Endothelial cell of umbilical vein (primary cell): ENCODE data around the gene SYTL4. TPM values are rescaled to one million over a fixed set of nuclear protein-coding genes. Genes with fewer than 3 reads are reported as not detected.

ENCODE experiments used
- BruUV-seq: library from RNA; stranded (reverse); fragments of 400-500 nt; replicated peaks from 2 replicates; lab custom pipeline; 2021; lab: Mats Ljungman, UMichigan
- CTCF ChIA-PET: fragments of 300-600, 350-600 bp; sonication (Branson Sonifier 250); formaldehyde crosslinking; loops from one replicate; lab custom pipeline; 2021; ENCODE audit warnings: antibody characterized with exemption, inconsistent platforms; lab: Charles Lee
- POLR2A ChIA-PET: fragments of 300-600, 350-600 bp; sonication (Branson Sonifier 250); formaldehyde crosslinking; loops from one replicate; lab custom pipeline; 2021; ENCODE audit warnings: antibody characterized with exemption, inconsistent platforms; lab: Charles Lee
- DNase-seq: peaks from one replicate; pipeline ENCODE4 v3.0.0-alpha.2; 2011; ENCODE audit warnings: low read depth, low spot score
- FAIRE-seq: peaks from 2 replicates; lab custom pipeline; 2011; peaks lifted over from hg19 to GRCh38; lab: Jason Lieb, UNC
- H2AFZ ChIP-seq: 2 replicates; pipeline ENCODE4 v1.6.0; 2012; ENCODE audit warnings: low read depth, low read length, control low read depth, inconsistent platforms
- H3K27ac ChIP-seq: 2 replicates; pipeline ENCODE4 v1.5.1; 2011; ENCODE audit warnings: low read depth, mild to moderate bottlenecking, control low read depth, low read length, moderate library complexity; ENCODE audit not compliant: insufficient read depth
- H3K27me3 ChIP-seq, 2 experiments: 2 replicates each; pipeline versions ENCODE4 v1.6.0 to v1.6.1; 2011; ENCODE audit warnings: low read length in 2 of 2, mixed read lengths in 1 of 2; ENCODE audit not compliant: control insufficient read depth in 2 of 2, insufficient read depth in 2 of 2
- H3K36me3 ChIP-seq, 2 experiments: 2 replicates in 1 of 2; 3 replicates in 1 of 2; pipeline ENCODE4 v1.5.1; 2011; ENCODE audit warnings: low read length in 2 of 2, mild to moderate bottlenecking in 1 of 2, moderate library complexity in 1 of 2; ENCODE audit not compliant: control insufficient read depth in 2 of 2, insufficient read depth in 2 of 2; ENCODE audit errors: extremely low read depth in 1 of 2
- H3K4me1 ChIP-seq: 3 replicates; pipeline ENCODE4 v1.5.1; 2011; ENCODE audit warnings: mild to moderate bottlenecking, low read length; ENCODE audit not compliant: control insufficient read depth, insufficient read depth; ENCODE audit errors: extremely low read depth
- H3K4me2 ChIP-seq: 2 replicates; pipeline ENCODE4 v1.6.1; 2011; ENCODE audit warnings: low read length, control low read depth, mixed read lengths; ENCODE audit not compliant: insufficient read depth
- H3K4me3 ChIP-seq, 3 experiments: fragments of 200-600 bp in 1 of 3; sonication (generic), shearing (Covaris generic) in 1 of 3; replicated peaks in 1 of 3; 2 replicates each; pipeline ENCODE4 v1.5.1; 2011 to 2016; ENCODE audit warnings: control low read depth in 3 of 3, low read length in 3 of 3, mild to moderate bottlenecking in 2 of 3, inconsistent platforms in 1 of 3, low read depth in 1 of 3, moderate library complexity in 1 of 3; ENCODE audit not compliant: insufficient read depth in 1 of 3
- H3K79me2 ChIP-seq: 2 replicates; pipeline ENCODE4 v1.6.0; 2012; ENCODE audit warnings: low read length, inconsistent platforms; ENCODE audit not compliant: control insufficient read depth, insufficient read depth
- H3K9ac ChIP-seq: replicated peaks from 2 replicates; pipeline ENCODE3; 2011; ENCODE audit warnings: low read length, control low read depth; ENCODE audit not compliant: insufficient read depth; ENCODE audit errors: extremely low read depth
- H3K9me1 ChIP-seq: replicated peaks from 3 replicates; pipeline ENCODE4 v1.6.0; 2011; ENCODE audit warnings: mild to moderate bottlenecking, low read length; ENCODE audit not compliant: control insufficient read depth, insufficient read depth; ENCODE audit errors: extremely low read depth
- H3K9me3 ChIP-seq: replicated peaks from 2 replicates; pipeline ENCODE4 v1.5.1; 2012; ENCODE audit warnings: low read length, inconsistent platforms; ENCODE audit not compliant: control insufficient read depth, insufficient read depth
- H4K20me1 ChIP-seq: replicated peaks from 2 replicates; pipeline ENCODE3; 2011; ENCODE audit warnings: mild to moderate bottlenecking, low read length; ENCODE audit not compliant: control insufficient read depth, insufficient read depth; ENCODE audit errors: extremely low read depth
- EZH2 ChIP-seq: IDR thresholded peaks from 2 replicates; pipeline ENCODE4 v1.6.1; 2012; ENCODE audit warnings: borderline replicate concordance, low read depth, mild to moderate bottlenecking, moderate library complexity, low read length, inconsistent platforms; ENCODE audit not compliant: severe bottlenecking
- FOS ChIP-seq: IDR thresholded peaks from 2 replicates; pipeline ENCODE4 v1.6.1; 2011; ENCODE audit warnings: mild to moderate bottlenecking, low read length, moderate library complexity, borderline replicate concordance; ENCODE audit not compliant: insufficient read depth
- GATA2 ChIP-seq: IDR thresholded peaks from 2 replicates; pipeline ENCODE4 v1.7.0; 2011; ENCODE audit warnings: low read depth, mild to moderate bottlenecking, moderate library complexity, mixed read lengths, low read length; ENCODE audit not compliant: insufficient read length, insufficient read depth
- JUN ChIP-seq: IDR thresholded peaks from 2 replicates; pipeline ENCODE4 v1.6.1; 2011; ENCODE audit warnings: borderline replicate concordance, low read depth; ENCODE audit not compliant: insufficient read length, insufficient read depth
- MYC ChIP-seq: IDR thresholded peaks from one replicate; pipeline ENCODE4 v1.6.1; 2011; ENCODE audit warnings: mild to moderate bottlenecking, low read depth, low read length
- POLR2A ChIP-seq: IDR thresholded peaks from 2 replicates; pipeline ENCODE4 v1.6.1; 2012; ENCODE audit warnings: low read depth, mild to moderate bottlenecking, control low read depth, low read length
- POLR2AphosphoS5 ChIP-seq: IDR thresholded peaks from 2 replicates; pipeline ENCODE4 v1.6.1; 2012; ENCODE audit warnings: low read depth, mild to moderate bottlenecking, control low read depth, low read length, moderate library complexity; ENCODE audit not compliant: insufficient read depth
- dilution Hi-C: fragments of 300-500 bp; cut with MboI; formaldehyde crosslinking; loops from one replicate; pipeline ENCODE4 v1.15.0; 2019; ENCODE audit warnings: low sequenced_read_pairs; ENCODE audit not compliant: extremely low pct_ligation_motif_present
- intact Hi-C: fragments of 100-400 bp; cut with micrococcal nuclease; formaldehyde crosslinking; loops from one replicate; pipeline ENCODE4 v1.10.0; 2022
- polyA plus RNA-seq, 4 experiments: library from polyadenylated mRNA; depleted of rRNA in 3 of 4; stranded (reverse) in 3 of 4; unstranded in 1 of 4; fragments of >200 nt; gene quantifications; 2 replicates each; pipeline versions ENCODE4 v1.2.1 to v1.2.3, GENCODE V29; 2011 to 2012; ENCODE audit warnings: missing spikeins in 1 of 4
- total RNA-seq: library from RNA; stranded (reverse); gene quantifications from 2 replicates; pipeline ENCODE4 v1.2.3, GENCODE V29; 2021
- TF ChIP-seq, protein P1 (sequence below): IDR thresholded peaks from 2 replicates; pipeline ENCODE4 v1.6.1; 2011; ENCODE audit not compliant: insufficient read depth, insufficient read length
- TF ChIP-seq, protein P2 (sequence below), 2 donors: IDR thresholded peaks; 1 replicate in 1 of 2; 2 replicates in 1 of 2; pipeline ENCODE4 v1.5.1; 2011; ENCODE audit warnings: low read length in 2 of 2, mild to moderate bottlenecking in 2 of 2, moderate library complexity in 2 of 2, control low read depth in 1 of 2, inconsistent platforms in 1 of 2, low read depth in 1 of 2; ENCODE audit not compliant: insufficient read depth in 1 of 2; ENCODE audit errors: extremely low read depth in 1 of 2

Gene SYTL4
- total and polyA plus RNA-seq, 2 donors (not counting 3 experiments of a cell fraction or from before 2014, with no cell fraction given) = 25.6 to 44.1 TPM

DNA sequence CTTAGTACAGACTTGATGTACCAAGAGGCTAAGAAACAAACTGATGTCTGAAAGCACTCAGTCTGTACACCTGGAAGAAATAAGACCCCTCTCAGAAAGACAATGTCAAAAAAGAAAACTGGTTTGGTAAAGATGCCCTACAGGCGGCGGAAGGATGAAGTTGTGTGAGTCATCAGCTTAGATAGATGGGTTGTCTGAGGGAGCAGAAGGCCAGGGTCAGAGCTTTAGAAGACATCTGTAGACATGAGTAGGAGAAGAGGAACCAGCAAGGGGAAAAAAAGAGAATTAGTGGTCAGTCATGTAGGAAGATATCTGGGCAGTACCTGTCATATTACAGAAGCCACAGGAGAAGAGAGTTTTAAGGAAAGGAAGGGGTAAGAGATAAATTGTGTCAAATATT is 79.7 kb downstream of the SYTL4 start:
- Histone ChIP-seq H3K9me3 (no peaks in the 10 kb centered on the region), H3K27me3 (no peaks in the 10 kb centered on the region), H2AFZ (no peak overlapping the region), H3K4me1 (peaks cover 60% of the 10 kb centered on the region), H3K36me3 (peaks cover 0 to 10% of the 10 kb centered on the region in 2 experiments), H3K79me2 (peaks cover 64% of the 10 kb centered on the region), H3K9ac (no peak overlapping the region), H3K9me1 (no peaks in the 10 kb centered on the region), H3K27ac (peak overlapping the region; percentile 5), H4K20me1 (no peaks in the 10 kb centered on the region), H3K4me2 (no peak overlapping the region), H3K4me3 (no peak overlapping the region)
- BruUV-seq = no TSS peak
- ChIA-PET POLR2A (no interaction called here), CTCF (interaction anchor here (1.2 to 6.8 kb wide), 3 partner anchors 15 to 116 kb away, joined by 6 to 48 read pairs (median 6); partner anchors contain the start of gene TSPAN6)
- intact Hi-C loops = no loop called here
- no peak for FAIRE-seq
- dilution Hi-C loops = no loop called here
- TF ChIP-seq FOS = no peak
- TF ChIP-seq, protein P1, sequence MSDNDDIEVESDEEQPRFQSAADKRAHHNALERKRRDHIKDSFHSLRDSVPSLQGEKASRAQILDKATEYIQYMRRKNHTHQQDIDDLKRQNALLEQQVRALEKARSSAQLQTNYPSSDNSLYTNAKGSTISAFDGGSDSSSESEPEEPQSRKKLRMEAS = no peak
- TF ChIP-seq, protein P2, sequence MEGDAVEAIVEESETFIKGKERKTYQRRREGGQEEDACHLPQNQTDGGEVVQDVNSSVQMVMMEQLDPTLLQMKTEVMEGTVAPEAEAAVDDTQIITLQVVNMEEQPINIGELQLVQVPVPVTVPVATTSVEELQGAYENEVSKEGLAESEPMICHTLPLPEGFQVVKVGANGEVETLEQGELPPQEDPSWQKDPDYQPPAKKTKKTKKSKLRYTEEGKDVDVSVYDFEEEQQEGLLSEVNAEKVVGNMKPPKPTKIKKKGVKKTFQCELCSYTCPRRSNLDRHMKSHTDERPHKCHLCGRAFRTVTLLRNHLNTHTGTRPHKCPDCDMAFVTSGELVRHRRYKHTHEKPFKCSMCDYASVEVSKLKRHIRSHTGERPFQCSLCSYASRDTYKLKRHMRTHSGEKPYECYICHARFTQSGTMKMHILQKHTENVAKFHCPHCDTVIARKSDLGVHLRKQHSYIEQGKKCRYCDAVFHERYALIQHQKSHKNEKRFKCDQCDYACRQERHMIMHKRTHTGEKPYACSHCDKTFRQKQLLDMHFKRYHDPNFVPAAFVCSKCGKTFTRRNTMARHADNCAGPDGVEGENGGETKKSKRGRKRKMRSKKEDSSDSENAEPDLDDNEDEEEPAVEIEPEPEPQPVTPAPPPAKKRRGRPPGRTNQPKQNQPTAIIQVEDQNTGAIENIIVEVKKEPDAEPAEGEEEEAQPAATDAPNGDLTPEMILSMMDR (IDR thresholded peaks at IDR 0.05; ENCODE audit: extremely low read depth in 1 of 2, insufficient read depth in 1 of 2, low read depth in 1 of 2, low read length in 2 of 2) = no peak
- no peak for TF ChIP-seq POLR2AphosphoS5
- TF ChIP-seq MYC = no peak
- no peak for TF ChIP-seq GATA2
- no peak for TF ChIP-seq EZH2
- TF ChIP-seq POLR2A = no peak
- TF ChIP-seq JUN = no peak
- DNase-seq = no peak
